Panc1 (cell line): ENCODE data around the gene YOD1. TPM values are rescaled to one million over a fixed set of nuclear protein-coding genes. Genes with fewer than 3 reads are reported as not detected.
A peak's percentile ranks its signal among the peaks of the same experiment; 100 is the strongest.

Source experiments
- ATAC-seq: fragments of 200-7000 bp; cut with Tn5 transposase; 2 replicates; pipeline ENCODE4 v1.9.1; 2020; ENCODE audit warnings: mild to moderate bottlenecking, moderate library complexity
- BruUV-seq: library from RNA; stranded (reverse); fragments of 400-500 nt; replicated peaks from 2 replicates; lab custom pipeline; 2021; lab: Mats Ljungman, UMichigan
- CTCF ChIA-PET: fragments of 300-600 bp; sonication (Branson Sonifier 250); formaldehyde crosslinking; loops from one replicate; lab custom pipeline; 2022; ENCODE audit warnings: antibody characterized with exemption; lab: Charles Lee
- POLR2A ChIA-PET: fragments of 300-600 bp; sonication (Branson Sonifier 250); formaldehyde crosslinking; loops from one replicate; lab custom pipeline; 2022; ENCODE audit warnings: antibody characterized with exemption; lab: Charles Lee
- DNase-seq: peaks from one replicate; pipeline ENCODE4 v3.0.0-alpha.2; 2010; ENCODE audit warnings: low read depth, low spot score
- H3K27ac ChIP-seq: 2 replicates; pipeline ENCODE4 v1.5.1; 2011; ENCODE audit warnings: mild to moderate bottlenecking, low read length, inconsistent platforms
- H3K27me3 ChIP-seq: fragments of 200-500 bp; sonication (Bioruptor generic); 2 replicates; pipeline ENCODE4 v1.6.0; 2014; ENCODE audit warnings: low read length, inconsistent platforms; ENCODE audit not compliant: control insufficient read depth, insufficient read depth
- H3K36me3 ChIP-seq: fragments of 200-500 bp; sonication (Bioruptor generic); 2 replicates; pipeline ENCODE4 v1.5.1; 2014; ENCODE audit warnings: inconsistent platforms, mild to moderate bottlenecking, low read length, moderate library complexity; ENCODE audit not compliant: control insufficient read depth, insufficient read depth
- H3K4me1 ChIP-seq: 2 replicates; pipeline ENCODE4 v1.5.1; 2011; ENCODE audit warnings: inconsistent platforms, mild to moderate bottlenecking, low read length, moderate library complexity; ENCODE audit not compliant: control insufficient read depth, insufficient read depth
- H3K4me3 ChIP-seq, 2 experiments: 2 replicates each; pipeline ENCODE4 v1.5.1; 2011 to 2012; ENCODE audit warnings: low read depth in 2 of 2, low read length in 2 of 2, mild to moderate bottlenecking in 2 of 2, inconsistent platforms in 1 of 2, moderate library complexity in 1 of 2
- H3K9me3 ChIP-seq: fragments of 200-500 bp; sonication (Bioruptor generic); 2 replicates; pipeline ENCODE4 v1.5.1; 2014; ENCODE audit warnings: low read depth, mild to moderate bottlenecking, inconsistent platforms, low read length, moderate library complexity; ENCODE audit not compliant: control insufficient read depth, insufficient read depth
- CTCF ChIP-seq: fragments of 450-650 bp; IDR thresholded peaks from 2 replicates; pipeline ENCODE4 v1.5.1; 2017; ENCODE audit warnings: mild to moderate bottlenecking
- POLR2AphosphoS5 ChIP-seq: IDR thresholded peaks from 2 replicates; pipeline ENCODE4 v1.6.1; 2012; ENCODE audit warnings: mild to moderate bottlenecking, low read depth, low read length, moderate library complexity
- REST ChIP-seq, 2 experiments: IDR thresholded peaks; 2 replicates each; pipeline ENCODE4 v1.6.1; 2011 to 2012; ENCODE audit warnings: low read depth in 2 of 2, control low read depth in 1 of 2, low read length in 1 of 2, mild to moderate bottlenecking in 1 of 2, moderate library complexity in 1 of 2; ENCODE audit not compliant: insufficient read depth in 1 of 2
- SIN3A ChIP-seq: IDR thresholded peaks from 2 replicates; pipeline ENCODE4 v1.6.1; 2012; ENCODE audit warnings: low read depth, mild to moderate bottlenecking, low read length, moderate library complexity, borderline replicate concordance; ENCODE audit not compliant: insufficient read depth
- TCF7L2 ChIP-seq: IDR thresholded peaks from 2 replicates; pipeline ENCODE4 v1.6.1; 2011; ENCODE audit warnings: mild to moderate bottlenecking, low read depth, low read length, inconsistent platforms
- in situ Hi-C: cut with HindIII; loops from 2 replicates; pipeline ENCODE4 v1.10.0; 2016; ENCODE audit warnings: low sequenced_read_pairs, low pct_unique_long_range_greater_than_20kb
- intact Hi-C: fragments of 100-400 bp; cut with micrococcal nuclease; formaldehyde crosslinking; loops from one replicate; pipeline ENCODE4 v1.10.0; 2022; ENCODE audit not compliant: unreplicated experiment
- total RNA-seq: library from RNA; stranded (reverse); gene quantifications from one replicate; pipeline ENCODE4 v1.2.1, GENCODE V29; 2021; ENCODE audit not compliant: unreplicated experiment

YOD1 gene
- total RNA-seq, 1 experiment from 2014 or later = 7.1 TPM

DNA sequence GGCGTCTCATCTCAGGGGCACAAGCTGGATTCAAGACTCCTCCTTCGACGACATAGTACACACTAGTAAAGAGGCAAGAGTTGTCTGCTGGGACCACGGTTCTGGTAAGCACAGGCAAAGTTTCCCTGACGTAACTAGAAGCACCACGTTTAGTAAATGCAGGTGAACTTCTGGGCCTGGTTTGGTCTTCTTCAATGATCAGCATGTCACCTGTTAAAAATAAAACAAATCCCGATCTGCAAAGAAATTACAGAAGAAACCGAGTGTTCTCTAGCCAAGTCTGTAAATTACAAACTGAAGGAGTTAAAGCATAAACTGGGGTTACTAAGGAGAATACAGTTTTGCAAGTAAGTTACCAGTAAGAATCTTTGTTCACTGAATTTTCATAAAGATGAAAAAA, 1.5 kb downstream of the YOD1 start:
- Histone ChIP-seq H3K27me3 (no peaks in the 10 kb centered on the region), H3K4me1 (peaks cover 14% of the 10 kb centered on the region), H3K27ac (peak overlapping the region; percentile 97), H3K36me3 (peaks cover 21% of the 10 kb centered on the region), H3K4me3 (peak overlapping the region; percentile 98 to 100), H3K9me3 (no peaks in the 10 kb centered on the region)
- intact Hi-C loops = no loop called here
- in situ Hi-C loops = no loop called here
- no TSS peak for BruUV-seq
- no peak for TF ChIP-seq POLR2AphosphoS5
- no peak for TF ChIP-seq CTCF
- TF ChIP-seq SIN3A = no peak
- no peak for TF ChIP-seq REST (IDR thresholded peaks at IDR 0.05; ENCODE audit: insufficient read depth in 1 of 2, low read depth in 2 of 2, low read length in 1 of 2)
- no peak for TF ChIP-seq TCF7L2
- ChIA-PET POLR2A (no interaction called here), CTCF (no interaction called here)
- no peak for DNase-seq
- ATAC-seq = no peak

GRCh38 chr1:207049054-207049453, 2.0 kb downstream of the YOD1 start:
- no peak for ATAC-seq
- Histone ChIP-seq H3K4me3 (no peak overlapping the region; a peak in 1 of 4 replicates), H3K27me3 (no peaks in the 10 kb centered on the region), H3K9me3 (no peaks in the 10 kb centered on the region), H3K36me3 (peaks cover 21% of the 10 kb centered on the region), H3K27ac (no peak overlapping the region; the same call in 1 of the 2 replicates), H3K4me1 (peaks cover 13% of the 10 kb centered on the region)
- TF ChIP-seq POLR2AphosphoS5 (no peak), REST (IDR thresholded peaks at IDR 0.05; ENCODE audit: insufficient read depth in 1 of 2, low read depth in 2 of 2, low read length in 1 of 2) (no peak), CTCF (no peak), TCF7L2 (no peak), SIN3A (no peak)
- no TSS peak for BruUV-seq
- CTCF ChIA-PET = no interaction called here
- intact Hi-C loops = no loop called here
- in situ Hi-C loops = no loop called here
- POLR2A ChIA-PET = no interaction called here
- DNase-seq = no peak
